Mammary epithelial cell (primary cell): ENCODE results near the gene RNU4-1.

Source experiments
- EZH2 ChIP-seq: IDR thresholded peaks from 2 replicates; pipeline ENCODE4 v1.6.1; 2012; ENCODE audit warnings: low read length, inconsistent platforms, borderline replicate concordance
- TF ChIP-seq, protein P1 (sequence below), 2 donors: IDR thresholded peaks in 1 of 2; conservative IDR thresholded peaks in 1 of 2; 2 replicates each; pipeline ENCODE4 v1.5.1; 2011 to 2012; ENCODE audit warnings: inconsistent platforms in 2 of 2, low read length in 2 of 2, mild to moderate bottlenecking in 2 of 2, control low read depth in 1 of 2, low read depth in 1 of 2; ENCODE audit not compliant: insufficient read depth in 1 of 2; ENCODE audit errors: extremely low read depth in 1 of 2

DNA sequence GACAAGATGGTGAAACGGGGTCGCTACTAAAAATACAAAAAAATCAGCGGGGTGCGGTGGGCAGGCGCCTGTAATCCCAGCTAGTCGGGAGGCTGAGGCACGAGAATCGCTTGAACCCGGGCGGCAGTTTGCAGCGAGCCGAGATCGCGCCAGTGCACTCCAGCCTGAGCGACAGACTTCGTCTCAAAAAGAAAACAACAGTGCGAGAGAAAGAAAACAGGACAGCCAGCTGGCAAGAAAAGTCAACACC, 701 bp downstream of the RNU4-1 start:
- TF ChIP-seq EZH2, result no peak
- TF ChIP-seq, protein P1, sequence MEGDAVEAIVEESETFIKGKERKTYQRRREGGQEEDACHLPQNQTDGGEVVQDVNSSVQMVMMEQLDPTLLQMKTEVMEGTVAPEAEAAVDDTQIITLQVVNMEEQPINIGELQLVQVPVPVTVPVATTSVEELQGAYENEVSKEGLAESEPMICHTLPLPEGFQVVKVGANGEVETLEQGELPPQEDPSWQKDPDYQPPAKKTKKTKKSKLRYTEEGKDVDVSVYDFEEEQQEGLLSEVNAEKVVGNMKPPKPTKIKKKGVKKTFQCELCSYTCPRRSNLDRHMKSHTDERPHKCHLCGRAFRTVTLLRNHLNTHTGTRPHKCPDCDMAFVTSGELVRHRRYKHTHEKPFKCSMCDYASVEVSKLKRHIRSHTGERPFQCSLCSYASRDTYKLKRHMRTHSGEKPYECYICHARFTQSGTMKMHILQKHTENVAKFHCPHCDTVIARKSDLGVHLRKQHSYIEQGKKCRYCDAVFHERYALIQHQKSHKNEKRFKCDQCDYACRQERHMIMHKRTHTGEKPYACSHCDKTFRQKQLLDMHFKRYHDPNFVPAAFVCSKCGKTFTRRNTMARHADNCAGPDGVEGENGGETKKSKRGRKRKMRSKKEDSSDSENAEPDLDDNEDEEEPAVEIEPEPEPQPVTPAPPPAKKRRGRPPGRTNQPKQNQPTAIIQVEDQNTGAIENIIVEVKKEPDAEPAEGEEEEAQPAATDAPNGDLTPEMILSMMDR (conservative IDR thresholded peaks at IDR 0.05 in 1 of 2, IDR thresholded peaks at IDR 0.05 in 1 of 2; ENCODE audit: extremely low read depth in 1 of 2, insufficient read depth in 1 of 2, low read depth in 1 of 2, low read length in 2 of 2), result no peak
